Bronchial epithelial cell (primary cell): Measurements from ENCODE around the gene FAM114A1. TPM values are rescaled to one million over a fixed set of nuclear protein-coding genes. Genes with fewer than 3 reads are reported as not detected.
A peak's percentile ranks its signal among the peaks of the same experiment; 100 is the strongest.

ENCODE experiments used
- DNase-seq: peaks from one replicate; pipeline ENCODE4 v3.0.0-alpha.2; 2010; ENCODE audit warnings: low read depth
- FAIRE-seq: peaks from 2 replicates; lab custom pipeline; 2011; peaks lifted over from hg19 to GRCh38; lab: Jason Lieb, UNC
- H3K27me3 ChIP-seq: 2 replicates; pipeline ENCODE4 v1.5.1; 2011; ENCODE audit warnings: low read length; ENCODE audit not compliant: control insufficient read depth, insufficient read depth
- H3K36me3 ChIP-seq: 2 replicates; pipeline ENCODE4 v1.5.1; 2011; ENCODE audit warnings: low read length; ENCODE audit not compliant: control insufficient read depth, insufficient read depth
- H3K4me3 ChIP-seq: 2 replicates; pipeline ENCODE4 v1.5.1; 2011; ENCODE audit warnings: mild to moderate bottlenecking, low read depth, low read length, control low read depth
- CTCF ChIP-seq: IDR thresholded peaks from 2 replicates; pipeline ENCODE4 v1.5.1; 2011; ENCODE audit warnings: mild to moderate bottlenecking, moderate library complexity, low read length, control low read depth, inconsistent platforms; ENCODE audit not compliant: insufficient read depth, severe bottlenecking
- total RNA-seq: library from RNA; depleted of rRNA; stranded (reverse); fragments of >200 nt; gene quantifications from 2 replicates; pipeline ENCODE4 v1.2.1, GENCODE V29; 2014

FAM114A1 gene
- total RNA-seq, 1 donor from 2014 or later = 44.2 TPM

GRCh38 chr4:38989487-38989886 is 121.9 kb downstream of the FAM114A1 start:
- peaks cover 1% of the 10 kb centered on the region for H3K36me3 ChIP-seq
- H3K27me3 ChIP-seq = no peaks in the 10 kb centered on the region
- no peak overlapping the region for H3K4me3 ChIP-seq
- FAIRE-seq (no peak), DNase-seq (peak; percentile 50)
- no peak for TF ChIP-seq CTCF

- Histone ChIP-seq H3K27me3 (no peaks in the 10 kb centered on the region), H3K36me3 (peaks cover 1% of the 10 kb centered on the region), H3K4me3 (no peak overlapping the region)
- no peak for TF ChIP-seq CTCF
- DNase-seq (no peak), FAIRE-seq (no peak)
These were observed 122.6 kb downstream of the FAM114A1 start for GRCh38 chr4:38990241-38990640.

GRCh38 chr4:38993683-38994082 is 126.1 kb downstream of the FAM114A1 start:
- Histone ChIP-seq H3K36me3 (peaks cover 1% of the 10 kb centered on the region), H3K27me3 (no peaks in the 10 kb centered on the region), H3K4me3 (no peak overlapping the region)
- FAIRE-seq = no peak
- no peak for DNase-seq
- no peak for TF ChIP-seq CTCF

GRCh38 chr4:38994135-38994534 is 126.5 kb downstream of the FAM114A1 start:
- FAIRE-seq (no peak), DNase-seq (no peak)
- H3K4me3 ChIP-seq = no peak overlapping the region
- no peak for TF ChIP-seq CTCF
- H3K36me3 ChIP-seq = peaks cover 1% of the 10 kb centered on the region
- H3K27me3 ChIP-seq = no peaks in the 10 kb centered on the region

Other genes with a start within 250 kb of the FAM114A1 start
- gene KLF3, start 203.6 kb upstream of the FAM114A1 start, total RNA-seq = 33.4 and 41.9 TPM in 2 replicates
- gene TLR10, start 84.8 kb upstream of the FAM114A1 start, total RNA-seq = not detected in 2 replicates
- 0.13 and 0.26 TPM in 2 replicates for gene TLR1, start 63.0 kb upstream of the FAM114A1 start, total RNA-seq
- gene TLR6, start 11.0 kb upstream of the FAM114A1 start, total RNA-seq = 0.26 and 0.38 TPM in 2 replicates
- gene TMEM156, start 164.6 kb downstream of the FAM114A1 start, total RNA-seq = 2.0 and 3.4 TPM in 2 replicates
- 84.6 and 121 TPM in 2 replicates for gene KLHL5, start 194.4 kb downstream of the FAM114A1 start, total RNA-seq